Activated T-cell treated with anti-CD3 and anti-CD28 coated beads for 48 hours (primary cell): Measurements from ENCODE around the gene LCMT1.
"Not testable (repeated sequence)": the region's sequence is repeated elsewhere in the genome, so short reads cannot be mapped to it uniquely, and the experiment has no call there.

ENCODE experiments used
- DNase-seq: peaks from one replicate; pipeline ENCODE4 v3.0.0-alpha.2; 2020; ENCODE audit warnings: low read depth

Gene LCMT1

GRCh38 chr16:25148568-25149215, 37.1 kb downstream of the LCMT1 start:
- DNase-seq = no peak

GRCh38 chr16:25151996-25152395, 40.5 kb downstream of the LCMT1 start:
- DNase-seq = no peak

- DNase-seq = peak; percentile 30
These were observed 44.3 kb downstream of the LCMT1 start for GRCh38 chr16:25155553-25156460.

GRCh38 chr16:25157271-25157875, 45.8 kb downstream of the LCMT1 start:
- DNase-seq = no peak

GRCh38 chr16:25158401-25158800, 46.9 kb downstream of the LCMT1 start:
- DNase-seq = no peak

GRCh38 chr16:25161753-25162367, 50.3 kb downstream of the LCMT1 start:
- no peak for DNase-seq

GRCh38 chr16:25163683-25164082, 52.1 kb downstream of the LCMT1 start:
- no peak for DNase-seq

GRCh38 chr16:25165284-25165683, 53.7 kb downstream of the LCMT1 start:
- no peak for DNase-seq

- not testable (repeated sequence) for DNase-seq
These were observed 56.4 kb downstream of the LCMT1 start for GRCh38 chr16:25167920-25168319.

GRCh38 chr16:25171390-25171789, 59.8 kb downstream of the LCMT1 start:
- DNase-seq = no peak

GRCh38 chr16:25172831-25173230, 61.3 kb downstream of the LCMT1 start:
- no peak for DNase-seq

- DNase-seq = no peak
These were observed 62.7 kb downstream of the LCMT1 start for GRCh38 chr16:25174285-25174684.

- no peak for DNase-seq
These were observed 64.6 kb downstream of the LCMT1 start for GRCh38 chr16:25176136-25176535.

- no peak for DNase-seq
These were observed 65.9 kb downstream of the LCMT1 start for GRCh38 chr16:25177512-25177830.

- no peak for DNase-seq
These were observed 66.5 kb downstream of the LCMT1 start for GRCh38 chr16:25177831-25178688.

- not testable (repeated sequence) for DNase-seq
These were observed 69.7 kb downstream of the LCMT1 start for GRCh38 chr16:25181236-25181635.

- no peak for DNase-seq
These were observed 73.2 kb downstream of the LCMT1 start for GRCh38 chr16:25184771-25185170.

GRCh38 chr16:25187491-25187795, 75.9 kb downstream of the LCMT1 start:
- DNase-seq = no peak

- no peak for DNase-seq
These were observed 77.8 kb downstream of the LCMT1 start for GRCh38 chr16:25189305-25189704.

- no peak for DNase-seq
These were observed 80.6 kb downstream of the LCMT1 start for GRCh38 chr16:25192096-25192495.

GRCh38 chr16:25194273-25194878, 82.8 kb downstream of the LCMT1 start:
- DNase-seq = no peak
